ENCODE measurements around the gene AP1G2.
"Not testable (repeated sequence)": the region's sequence is repeated elsewhere in the genome, so short reads cannot be mapped to it uniquely, and the experiment has no call there.

The AP1G2 gene

GRCh38 chr14:23594191-23594590, 26.6 kb upstream of the AP1G2 start:
- not testable (repeated sequence) for DNase-seq (ENCODE audit: low read depth)

GRCh38 chr14:23590198-23590597, 22.6 kb upstream of the AP1G2 start:
- no peak for DNase-seq (ENCODE audit: low read depth)

GRCh38 chr14:23589606-23590005, 22.0 kb upstream of the AP1G2 start:
- DNase-seq (ENCODE audit: low read depth), result no peak

DNA sequence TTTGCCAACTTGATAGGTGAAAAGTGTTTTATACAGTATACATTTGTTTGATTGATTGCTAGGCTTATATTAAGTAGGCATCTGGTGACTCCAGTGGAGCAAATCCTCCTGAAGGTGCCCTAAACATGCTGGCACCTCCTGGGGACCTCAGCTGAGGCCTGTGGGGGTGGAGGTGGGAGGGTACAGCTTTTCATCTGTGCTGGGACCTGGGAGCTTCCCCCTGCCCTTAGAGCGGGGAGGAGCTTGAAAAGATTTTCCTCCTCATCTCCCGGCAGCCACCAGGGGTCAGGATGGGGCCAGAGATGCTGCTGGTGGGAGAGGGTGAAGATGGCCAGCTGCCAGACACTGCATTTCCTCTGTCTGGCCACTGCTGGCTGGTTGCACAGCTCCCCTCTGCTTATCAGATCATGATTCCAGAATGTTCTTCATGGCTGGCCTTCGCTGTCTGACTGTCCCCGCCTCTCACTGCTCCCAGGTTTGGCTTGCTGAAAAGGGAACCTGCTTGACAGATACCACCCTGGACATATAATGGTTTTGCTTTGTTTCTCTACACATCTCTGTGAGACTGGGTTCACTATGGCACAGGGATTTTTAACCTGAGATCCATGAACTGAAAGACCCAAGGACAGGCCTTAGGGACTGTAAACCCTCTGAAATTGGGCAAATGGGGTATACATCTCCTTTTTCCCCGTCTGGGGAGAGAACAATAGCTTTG, 21.4 kb upstream of the AP1G2 start:
- peak; percentile 61 for DNase-seq (ENCODE audit: low read depth)

DNA sequence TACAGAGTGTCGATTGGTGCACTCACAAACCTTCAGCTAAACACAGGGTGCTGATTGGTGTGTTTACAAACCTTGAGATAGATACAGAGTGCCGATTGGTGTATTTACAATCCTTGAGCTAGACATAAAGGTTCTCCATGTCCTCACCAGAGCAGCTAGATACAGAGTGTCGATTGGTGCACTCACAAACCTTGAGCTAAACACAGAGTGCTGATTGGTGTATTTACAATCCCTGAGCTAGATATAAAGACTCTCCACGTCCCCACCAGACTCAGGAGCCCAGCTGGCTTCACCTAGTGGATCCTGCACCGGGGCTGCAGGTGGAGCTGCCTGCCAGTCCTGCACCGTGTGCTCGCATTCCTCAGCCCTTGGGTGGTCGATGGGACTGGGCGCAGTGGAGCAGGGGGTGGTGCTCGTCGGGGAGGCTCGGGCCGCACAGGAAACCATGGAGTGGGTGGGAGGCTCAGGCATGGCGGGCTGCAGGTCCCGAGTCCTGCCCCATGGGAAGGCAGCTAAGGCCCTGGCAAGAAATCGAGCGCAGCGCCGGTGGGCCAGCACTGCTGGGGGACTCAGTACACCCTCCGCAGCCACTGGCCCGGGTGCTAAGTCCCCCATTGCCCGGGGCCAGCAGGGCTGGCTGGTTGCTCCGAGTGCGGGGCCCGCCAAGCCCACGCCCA, 17.1 kb upstream of the AP1G2 start:
- not testable (repeated sequence) for DNase-seq (ENCODE audit: low read depth)

DNA sequence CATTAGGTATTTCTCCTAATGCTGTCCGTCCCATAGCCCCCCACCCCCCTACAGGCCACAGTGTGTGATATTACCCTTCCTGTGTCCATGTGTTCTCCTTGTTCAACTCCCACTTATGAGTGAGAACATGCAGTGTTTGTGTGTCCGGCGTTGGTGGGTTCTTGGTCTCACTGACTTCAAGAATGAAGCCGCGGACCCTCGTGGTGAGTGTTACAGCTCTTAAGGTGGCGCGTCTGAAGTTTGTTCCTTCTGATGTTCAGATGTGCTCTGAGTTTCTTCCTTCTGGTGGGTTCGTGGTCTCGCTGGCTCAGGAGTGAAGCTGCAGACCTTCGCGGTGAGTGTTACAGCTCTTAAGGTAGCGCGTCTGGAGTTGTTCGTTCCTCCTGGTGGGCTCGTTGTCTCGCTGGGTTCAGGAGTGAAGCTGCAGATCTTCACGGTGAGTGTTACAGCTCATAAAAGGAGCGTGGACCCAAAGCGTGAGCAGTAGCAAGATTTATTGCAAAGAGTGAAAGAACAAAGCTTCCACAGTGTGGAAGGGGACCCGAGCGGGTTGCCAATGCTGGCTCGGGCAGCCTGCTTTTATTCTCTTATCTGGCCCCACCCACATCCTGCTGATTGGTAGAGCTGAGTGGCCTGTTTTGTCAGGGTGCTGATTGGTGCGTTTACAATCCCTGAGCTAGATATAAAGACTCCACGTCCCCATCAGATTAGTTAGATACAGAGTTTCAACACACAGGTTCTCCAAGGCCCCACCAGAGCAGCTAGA, 16.4 kb upstream of the AP1G2 start:
- DNase-seq (ENCODE audit: low read depth), result not testable (repeated sequence)

DNA sequence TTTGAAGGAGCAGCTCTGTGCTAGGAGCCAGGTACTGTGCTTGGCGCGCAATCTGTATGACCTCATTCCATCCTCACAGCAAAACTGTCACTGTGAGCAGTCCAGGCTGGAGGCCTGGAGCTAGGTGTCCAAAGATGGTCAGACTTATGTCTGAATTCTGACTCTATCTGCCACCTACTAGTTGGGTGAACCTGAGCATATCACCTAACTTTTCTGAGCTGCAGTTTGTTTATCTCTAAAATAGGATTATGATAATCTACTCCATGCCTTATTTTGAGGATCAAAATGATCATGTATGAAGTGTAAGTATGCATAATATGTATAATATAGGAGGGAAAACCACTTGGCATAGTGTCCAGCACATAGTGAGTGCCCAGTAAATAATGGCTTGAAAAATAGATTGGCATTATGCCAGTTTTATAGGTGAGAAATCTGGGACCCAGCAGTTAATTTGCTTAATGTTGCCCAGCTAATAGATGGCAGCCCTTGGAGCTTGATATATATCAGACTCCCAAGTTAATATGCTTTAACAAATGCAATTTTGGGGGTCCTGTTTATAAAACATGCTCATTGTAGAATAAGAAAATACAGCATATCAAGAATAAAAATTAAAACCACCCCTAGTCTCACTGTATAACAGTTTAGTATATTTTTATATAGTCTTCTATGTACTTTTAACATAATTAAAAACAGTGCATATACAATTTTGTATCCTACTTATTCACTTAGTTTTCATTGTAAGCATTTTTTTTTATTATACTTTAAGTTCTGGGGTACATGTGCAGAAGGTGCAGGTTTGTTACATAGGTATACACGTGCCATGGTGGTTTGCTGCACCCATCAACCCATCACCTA, 15.5 kb upstream of the AP1G2 start:
- no peak for DNase-seq (ENCODE audit: low read depth)

DNA sequence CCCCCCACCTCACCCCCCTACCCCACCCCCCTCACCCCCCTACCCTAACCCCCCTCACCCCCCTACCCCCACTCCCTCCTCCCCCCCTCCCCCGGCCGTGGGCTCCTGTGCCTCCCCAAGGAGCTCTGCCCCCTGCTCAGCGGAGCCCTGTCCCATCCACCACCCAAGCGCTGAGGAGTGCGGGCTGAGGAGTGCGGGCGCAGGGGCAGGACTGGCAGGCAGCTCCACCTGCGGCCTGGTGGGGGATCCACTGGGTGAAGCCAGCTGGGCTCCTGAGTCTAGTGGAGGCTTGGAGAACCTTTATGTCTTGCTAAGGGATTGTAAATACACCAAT, 13.3 kb upstream of the AP1G2 start:
- DNase-seq (ENCODE audit: low read depth), result no peak

DNA sequence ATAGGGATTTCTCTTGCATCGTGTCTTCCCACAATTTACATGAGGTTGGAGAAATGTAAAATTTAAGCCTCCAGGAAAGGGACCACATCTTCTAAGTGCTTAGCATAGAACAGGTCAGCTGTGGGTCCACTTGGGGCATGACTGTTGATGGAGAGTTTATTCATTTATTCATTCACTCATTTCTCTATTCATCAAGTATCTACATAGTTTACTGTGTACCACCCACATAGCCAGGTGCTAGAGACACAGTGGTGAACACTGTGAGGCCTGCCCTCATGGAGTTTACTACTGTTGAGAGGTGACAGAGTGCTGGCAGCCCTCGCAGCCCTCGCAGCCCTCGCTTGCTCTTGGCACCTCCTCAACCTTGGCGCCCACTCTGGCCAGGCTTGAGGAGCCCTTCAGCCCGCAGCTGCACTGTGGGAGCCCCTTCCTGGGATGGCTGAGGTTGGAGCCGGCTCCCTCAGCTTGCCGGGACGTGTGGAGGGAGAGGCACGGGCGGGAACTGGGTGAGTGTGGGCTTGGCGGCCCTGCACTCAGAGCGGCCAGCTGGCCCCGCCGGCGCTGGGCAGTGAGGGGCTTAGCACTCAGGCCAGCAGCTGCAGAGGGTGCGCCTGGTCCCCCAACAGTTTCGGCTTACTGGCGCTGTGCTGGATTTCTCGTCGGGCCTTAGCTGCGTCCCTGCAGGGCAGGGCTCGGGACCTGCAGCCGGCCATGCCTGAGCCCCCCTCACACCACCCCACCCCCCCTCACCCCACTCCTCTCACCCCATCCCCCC, 12.7 kb upstream of the AP1G2 start:
- DNase-seq (ENCODE audit: low read depth), result no peak

- DNase-seq (ENCODE audit: low read depth), result no peak
Measured at GRCh38 chr14:23579739-23580138, 12.1 kb upstream of the AP1G2 start.

DNA sequence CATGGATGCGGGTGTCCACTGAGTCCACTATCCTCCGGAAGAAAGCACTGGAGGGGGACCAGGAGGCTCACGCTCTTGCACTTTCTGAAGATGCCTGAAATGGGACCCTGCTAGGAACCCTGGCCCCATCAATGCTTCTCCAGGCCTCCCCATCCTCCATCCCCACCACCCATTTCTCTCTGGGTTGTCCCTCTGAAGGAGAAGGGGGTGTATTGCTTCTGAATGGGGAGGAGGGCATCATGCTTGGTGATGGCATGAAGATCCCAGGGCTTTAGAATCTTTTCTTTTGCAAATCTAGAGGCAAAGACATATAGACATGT, 11.7 kb upstream of the AP1G2 start:
- no peak for DNase-seq (ENCODE audit: low read depth)

DNA sequence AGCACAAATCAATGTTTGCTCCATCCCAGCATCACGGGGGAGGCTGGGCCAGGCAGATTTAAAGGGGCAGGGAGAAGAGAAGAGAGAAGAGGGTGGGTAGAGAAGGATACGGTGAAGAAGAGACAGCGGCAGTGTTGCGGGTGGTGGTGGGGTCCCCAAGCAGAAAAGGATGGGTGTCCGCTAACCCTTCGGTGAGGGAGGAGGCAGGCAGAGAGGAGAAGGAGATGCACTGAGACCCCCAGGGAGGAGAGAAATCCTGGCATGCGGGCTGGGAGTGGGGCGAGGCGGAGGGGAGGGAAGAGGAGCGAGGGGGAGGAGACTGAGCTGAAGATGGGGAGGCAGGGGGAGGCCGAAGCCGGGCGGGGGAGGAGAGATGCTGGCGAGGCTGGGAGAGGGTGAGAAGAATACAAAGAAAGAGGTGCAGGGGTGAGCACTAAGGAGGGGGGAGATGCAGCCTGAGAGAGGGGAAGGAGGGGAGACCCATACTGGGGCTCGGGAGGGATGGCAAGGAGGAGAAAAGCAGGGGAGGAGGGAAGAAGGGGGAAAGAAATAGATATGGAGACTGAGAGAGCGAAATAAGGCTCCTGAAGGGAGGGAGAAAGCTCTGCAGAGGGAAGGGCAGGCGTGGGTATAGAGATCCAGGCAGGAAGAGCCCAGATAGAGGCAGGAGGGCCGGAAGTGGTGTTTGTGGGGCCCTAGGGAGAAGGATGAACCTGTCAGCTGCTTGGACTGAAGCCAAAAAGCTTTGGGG, 11.1 kb upstream of the AP1G2 start, which contains the start of gene JPH4:
JPH4 (minus strand) TSS at position 231 of the 751 bp plus-strand sequence. CDS start 1,337 bp downstream, outside the sequence.
- DNase-seq (ENCODE audit: low read depth), result no peak

DNA sequence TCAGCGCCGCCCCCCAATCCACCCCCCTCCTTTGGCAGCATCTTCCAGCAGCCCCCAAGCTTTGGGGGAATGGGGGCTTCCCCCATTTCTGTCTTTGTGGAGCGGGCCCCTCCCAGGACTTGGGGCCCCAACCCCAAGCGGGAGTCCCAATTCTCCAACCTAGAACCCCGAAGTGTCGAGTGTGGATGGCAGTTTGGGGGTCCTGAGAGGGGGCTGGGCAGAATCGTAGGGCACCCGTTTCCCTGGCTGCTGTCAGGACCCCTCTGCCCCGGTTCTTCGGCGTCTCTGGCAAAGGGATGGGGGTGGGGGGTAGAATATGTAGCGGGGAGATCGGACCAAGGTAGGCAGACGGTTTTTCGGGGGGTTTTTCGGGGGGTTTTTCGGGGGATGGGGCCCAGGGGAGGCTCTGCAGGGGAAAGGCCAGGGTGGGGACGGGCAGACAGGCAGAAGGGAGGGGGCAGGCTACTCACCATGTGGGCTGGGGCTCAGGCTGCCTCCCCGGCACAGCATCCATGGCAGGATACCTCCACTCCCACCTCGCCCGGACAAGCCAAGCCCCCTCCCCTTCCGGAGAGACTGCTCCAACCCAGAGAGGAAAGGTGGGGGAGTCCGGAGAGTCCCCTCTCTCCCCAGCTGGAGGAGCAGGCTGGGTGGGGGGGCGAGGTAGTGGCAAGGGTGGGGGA, 10.3 kb upstream of the AP1G2 start:
- no peak for DNase-seq (ENCODE audit: low read depth)

GRCh38 chr14:23577004-23577681, 9.6 kb upstream of the AP1G2 start:
- no peak for DNase-seq (ENCODE audit: low read depth)

DNA sequence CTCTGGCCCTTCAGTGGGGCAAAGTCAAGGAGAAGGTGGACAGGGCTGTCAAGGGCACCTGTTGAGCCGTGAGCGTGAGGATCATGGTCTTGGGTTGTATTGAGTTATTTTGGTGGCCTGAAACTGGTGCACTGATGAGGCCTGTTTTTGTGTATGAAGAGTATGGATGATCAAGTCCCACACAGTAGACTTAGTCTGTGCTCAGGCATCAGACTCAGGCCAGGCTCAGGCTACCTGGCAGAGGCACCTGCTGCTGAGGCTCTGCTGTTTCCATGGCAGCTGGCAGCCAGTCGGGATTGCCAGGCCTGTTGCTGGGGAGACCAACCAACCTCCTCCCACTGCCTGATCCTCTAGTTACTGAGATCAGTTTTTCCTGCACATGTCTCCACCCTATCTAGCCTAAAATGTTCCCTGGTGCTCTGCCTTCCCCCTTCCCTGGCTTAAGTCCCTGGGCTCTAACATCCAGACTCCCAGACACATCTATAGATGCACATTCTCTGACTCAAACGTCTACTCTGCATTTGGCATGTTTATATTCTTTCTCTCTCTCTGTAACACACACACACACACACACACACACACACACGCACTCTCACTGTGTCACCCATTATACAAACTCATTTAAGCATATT, 5.9 kb upstream of the AP1G2 start:
- no peak for DNase-seq (ENCODE audit: low read depth)

DNA sequence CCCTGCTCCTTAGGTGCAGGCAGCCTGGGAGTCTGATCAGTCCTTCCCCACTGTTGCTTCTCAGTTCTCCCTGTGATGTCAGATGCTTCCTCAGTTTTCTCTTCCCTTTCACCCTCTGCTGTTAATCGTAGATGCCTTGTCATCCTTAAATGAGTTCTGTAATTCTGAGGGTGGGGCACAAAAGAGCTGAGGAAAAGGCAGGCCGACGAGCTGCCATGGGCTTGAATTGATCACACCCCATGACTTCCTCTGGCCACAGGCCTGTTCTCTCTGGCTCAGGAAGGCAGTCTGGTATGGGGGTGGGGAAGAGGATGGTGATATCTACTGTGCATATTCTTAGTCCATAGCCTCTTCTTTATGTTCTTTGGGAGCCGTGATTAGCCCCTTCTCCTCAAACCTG, 5.2 kb upstream of the AP1G2 start:
- no peak for DNase-seq (ENCODE audit: low read depth)

GRCh38 chr14:23572524-23572828, 4.9 kb upstream of the AP1G2 start:
- DNase-seq (ENCODE audit: low read depth), result no peak

DNA sequence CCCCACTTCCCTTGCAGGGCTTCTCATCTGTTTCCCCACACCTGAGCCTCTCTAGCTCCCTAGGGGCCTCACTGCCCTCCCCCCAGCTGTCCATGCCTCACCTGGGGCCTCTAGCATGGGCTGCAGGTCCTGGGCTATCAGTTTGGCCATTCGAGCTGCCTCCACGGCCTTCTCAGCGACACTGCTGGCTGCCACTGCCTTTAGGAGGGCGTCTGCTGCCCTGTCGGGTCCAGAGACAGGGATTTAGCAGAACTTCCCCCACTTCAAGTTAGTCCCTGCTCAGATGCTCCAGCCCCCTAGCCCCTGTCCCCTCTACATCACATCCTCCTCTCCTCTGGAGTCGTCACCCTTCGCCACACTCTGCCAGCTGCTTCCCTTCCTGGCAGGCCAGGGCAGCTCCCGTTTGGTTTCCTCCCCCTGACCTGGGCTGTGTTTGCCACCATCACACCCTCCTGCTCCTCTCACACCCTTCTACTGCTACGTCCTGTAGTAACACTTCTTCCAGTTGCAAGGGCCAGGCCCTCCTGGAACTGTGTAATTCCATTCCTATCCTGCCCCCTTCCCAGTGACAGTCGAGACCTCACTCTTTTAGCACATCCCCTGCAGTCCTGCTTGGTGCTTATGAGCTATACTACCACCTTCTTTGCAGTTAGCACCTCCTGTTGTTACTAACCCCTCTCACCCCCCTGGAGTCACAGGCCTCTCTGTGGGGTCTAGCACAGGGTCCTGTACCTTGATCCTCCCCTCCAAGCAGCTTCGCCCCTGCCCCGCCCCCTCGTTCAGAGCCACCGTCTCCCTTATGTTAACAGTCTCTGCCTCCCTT, 4.3 kb upstream of the AP1G2 start:
- DNase-seq (ENCODE audit: low read depth), result no peak
